Jurkat, Clone E6-1 (cell line): ENCODE results near the gene ARPC5.
"Not testable (repeated sequence)": the region's sequence is repeated elsewhere in the genome, so short reads cannot be mapped to it uniquely, and the experiment has no call there.

Source experiments
- DNase-seq: peaks from one replicate; pipeline ENCODE4 v3.0.0-alpha.2; 2011; ENCODE audit warnings: low read depth, low spot score
- H3K4me3 ChIP-seq: 2 replicates; pipeline ENCODE4 v1.5.1; 2011; ENCODE audit warnings: mild to moderate bottlenecking, low read length, control low read depth, moderate library complexity

The ARPC5 gene

GRCh38 chr1:183620311-183620710, 15.3 kb downstream of the ARPC5 start:
- no peak overlapping the region for H3K4me3 ChIP-seq
- DNase-seq = no peak

- no peak overlapping the region for H3K4me3 ChIP-seq
- no peak for DNase-seq
Measured at GRCh38 chr1:183619781-183620180, 15.8 kb downstream of the ARPC5 start.

GRCh38 chr1:183618202-183618601, 17.4 kb downstream of the ARPC5 start:
- not testable (repeated sequence) for H3K4me3 ChIP-seq, DNase-seq

- DNase-seq, H3K4me3 ChIP-seq: not testable (repeated sequence)
Measured at GRCh38 chr1:183612975-183613374, 22.6 kb downstream of the ARPC5 start.

- no peak for DNase-seq
- no peak overlapping the region for H3K4me3 ChIP-seq
Measured at GRCh38 chr1:183612407-183612806, 23.2 kb downstream of the ARPC5 start.

GRCh38 chr1:183611021-183611420, 24.6 kb downstream of the ARPC5 start:
- no peak for DNase-seq
- no peak overlapping the region for H3K4me3 ChIP-seq

- no peak for DNase-seq
- H3K4me3 ChIP-seq = no peak overlapping the region
Measured at GRCh38 chr1:183609759-183610452, 25.7 kb downstream of the ARPC5 start.

GRCh38 chr1:183609313-183609712, 26.3 kb downstream of the ARPC5 start:
- no peak overlapping the region for H3K4me3 ChIP-seq
- peak; percentile 27 for DNase-seq

- no peak overlapping the region for H3K4me3 ChIP-seq
- no peak for DNase-seq
Measured at GRCh38 chr1:183607322-183607980, 28.1 kb downstream of the ARPC5 start.

GRCh38 chr1:183605904-183606303, 29.7 kb downstream of the ARPC5 start:
- DNase-seq = no peak
- H3K4me3 ChIP-seq = no peak overlapping the region

GRCh38 chr1:183604815-183605214, 30.8 kb downstream of the ARPC5 start:
- no peak overlapping the region for H3K4me3 ChIP-seq
- DNase-seq = no peak

- no peak overlapping the region for H3K4me3 ChIP-seq
- no peak for DNase-seq
Measured at GRCh38 chr1:183604038-183604808, 31.4 kb downstream of the ARPC5 start.

GRCh38 chr1:183602510-183602909, 33.1 kb downstream of the ARPC5 start:
- DNase-seq = no peak
- no peak overlapping the region for H3K4me3 ChIP-seq

- no peak for DNase-seq
- H3K4me3 ChIP-seq = no peak overlapping the region
Measured at GRCh38 chr1:183600634-183601033, 34.9 kb downstream of the ARPC5 start.

- no peak for DNase-seq
Measured at GRCh38 chr1:183600136-183600535, 35.4 kb downstream of the ARPC5 start.

GRCh38 chr1:183598386-183598785, 37.2 kb downstream of the ARPC5 start:
- H3K4me3 ChIP-seq = no peak overlapping the region
- DNase-seq = no peak

More at GRCh38 chr1:183600136-183600535, 35.4 kb downstream of the ARPC5 start:
- H3K4me3 ChIP-seq = no peak overlapping the region

GRCh38 chr1:183597656-183598347, 37.8 kb downstream of the ARPC5 start:
- no peak for DNase-seq
- no peak overlapping the region for H3K4me3 ChIP-seq

- DNase-seq = no peak
- H3K4me3 ChIP-seq = no peak overlapping the region
Measured at GRCh38 chr1:183596500-183596899, 39.1 kb downstream of the ARPC5 start.

GRCh38 chr1:183595537-183595936, 40.0 kb downstream of the ARPC5 start:
- no peak overlapping the region for H3K4me3 ChIP-seq
- DNase-seq = no peak

GRCh38 chr1:183593356-183593755, 42.2 kb downstream of the ARPC5 start:
- no peak for DNase-seq
- no peak overlapping the region for H3K4me3 ChIP-seq
